ENCODE data around the gene LLPH.
"Not testable (repeated sequence)": the region's sequence is repeated elsewhere in the genome, so short reads cannot be mapped to it uniquely, and the experiment has no call there.

LLPH gene

GRCh38 chr12:66130267-66131066 lies at the start of gene LLPH:
Gene LLPH (minus strand): TSS chr12:66130750. CDS start chr12:66129106, 1,644 bp downstream.
- peak; percentile 68 for DNase-seq (ENCODE audit: low read depth)

GRCh38 chr12:66176105-66176900 lies 45.8 kb upstream of the LLPH start:
- no peak for DNase-seq (ENCODE audit: low read depth)

- DNase-seq (ENCODE audit: low read depth) = not testable (repeated sequence)
Measured at GRCh38 chr12:66174391-66175325, 44.1 kb upstream of the LLPH start.

GRCh38 chr12:66170606-66171005 lies 40.1 kb upstream of the LLPH start:
- DNase-seq (ENCODE audit: low read depth) = no peak

- peak; percentile 88 for DNase-seq (ENCODE audit: low read depth)
Measured at GRCh38 chr12:66169221-66170170, 38.9 kb upstream of the LLPH start, which contains the start of gene TMBIM4. Gene TMBIM4 (minus strand): TSS chr12:66169996. CDS start chr12:66169951, 45 bp downstream.

- DNase-seq (ENCODE audit: low read depth) = no peak
Measured at GRCh38 chr12:66168410-66168809, 37.9 kb upstream of the LLPH start.

GRCh38 chr12:66166561-66166960 lies 36.0 kb upstream of the LLPH start:
- DNase-seq (ENCODE audit: low read depth) = no peak

- DNase-seq (ENCODE audit: low read depth) = no peak
Measured at GRCh38 chr12:66165141-66165540, 34.6 kb upstream of the LLPH start.

- no peak for DNase-seq (ENCODE audit: low read depth)
Measured at GRCh38 chr12:66164349-66164821, 33.8 kb upstream of the LLPH start.

GRCh38 chr12:66163289-66163688 lies 32.7 kb upstream of the LLPH start:
- DNase-seq (ENCODE audit: low read depth) = no peak

GRCh38 chr12:66162701-66163100 lies 32.2 kb upstream of the LLPH start:
- DNase-seq (ENCODE audit: low read depth) = no peak

GRCh38 chr12:66160704-66161103 lies 30.2 kb upstream of the LLPH start:
- no peak for DNase-seq (ENCODE audit: low read depth)

GRCh38 chr12:66159123-66159522 lies 28.6 kb upstream of the LLPH start:
- no peak for DNase-seq (ENCODE audit: low read depth)

GRCh38 chr12:66156654-66157053 lies 26.1 kb upstream of the LLPH start:
- DNase-seq (ENCODE audit: low read depth) = no peak

- no peak for DNase-seq (ENCODE audit: low read depth)
Measured at GRCh38 chr12:66154776-66155175, 24.2 kb upstream of the LLPH start.

- no peak for DNase-seq (ENCODE audit: low read depth)
Measured at GRCh38 chr12:66152732-66153131, 22.2 kb upstream of the LLPH start.

GRCh38 chr12:66149702-66150398 lies 19.3 kb upstream of the LLPH start:
- no peak for DNase-seq (ENCODE audit: low read depth)

- DNase-seq (ENCODE audit: low read depth) = peak; percentile 50
Measured at GRCh38 chr12:66144791-66145754, 14.5 kb upstream of the LLPH start.

- DNase-seq (ENCODE audit: low read depth) = no peak
Measured at GRCh38 chr12:66143868-66144267, 13.3 kb upstream of the LLPH start.

All from HS-27A (cell line).